HEK293 (cell line): ENCODE results near the gene CST9.

ENCODE experiments used
- SETDB1 ChIP-seq: IDR thresholded peaks from one replicate; pipeline ENCODE4 v1.6.1; 2017; ENCODE audit warnings: mild to moderate bottlenecking, low read length, moderate library complexity, mixed read lengths; ENCODE audit not compliant: insufficient read length
- ZNF140 ChIP-seq: fragments of 450-650 bp; formaldehyde crosslinking; IDR thresholded peaks from 2 replicates; pipeline ENCODE4 v1.5.1; 2016; ENCODE audit warnings: missing biosample characterization, missing genetic modification characterization
- ZNF146 ChIP-seq: fragments of 450-650 bp; formaldehyde crosslinking; IDR thresholded peaks from 2 replicates; pipeline ENCODE4 v1.5.1; 2016; ENCODE audit warnings: missing biosample characterization, missing genetic modification characterization
- ZNF266 ChIP-seq: fragments of 450-650 bp; formaldehyde crosslinking; IDR thresholded peaks from 2 replicates; pipeline ENCODE4 v1.5.1; 2016; ENCODE audit warnings: missing biosample characterization, missing genetic modification characterization, low read depth
- ZNF404 ChIP-seq: fragments of 450-650 bp; formaldehyde crosslinking; IDR thresholded peaks from 2 replicates; pipeline ENCODE4 v1.5.1; 2017; ENCODE audit warnings: missing biosample characterization, missing genetic modification characterization
- ZNF48 ChIP-seq: fragments of 450-650 bp; formaldehyde crosslinking; IDR thresholded peaks from 2 replicates; pipeline ENCODE4 v1.5.1; 2016; ENCODE audit warnings: missing biosample characterization, missing genetic modification characterization
- ZNF660 ChIP-seq: fragments of 450-650 bp; IDR thresholded peaks from 2 replicates; pipeline ENCODE4 v1.5.1; 2018; ENCODE audit warnings: missing biosample characterization, mild to moderate bottlenecking, missing genetic modification characterization
- TF ChIP-seq, protein P1 (sequence below): fragments of 450-650 bp; formaldehyde crosslinking; IDR thresholded peaks from 2 replicates; pipeline ENCODE4 v1.5.1; 2016; ENCODE audit warnings: missing biosample characterization, missing genetic modification characterization
- TF ChIP-seq, protein P2 (sequence below): fragments of 450-650 bp; formaldehyde crosslinking; IDR thresholded peaks from 2 replicates; pipeline ENCODE4 v1.5.1; 2016; ENCODE audit warnings: missing biosample characterization, missing genetic modification characterization
- TF ChIP-seq, protein P3 (sequence below): fragments of 450-650 bp; IDR thresholded peaks from 2 replicates; pipeline ENCODE4 v1.5.1; 2018; ENCODE audit warnings: missing biosample characterization, mild to moderate bottlenecking, missing genetic modification characterization
- TF ChIP-seq, protein P4 (sequence below): fragments of 450-650 bp; formaldehyde crosslinking; IDR thresholded peaks from 2 replicates; pipeline ENCODE4 v1.5.1; 2016; ENCODE audit warnings: missing biosample characterization, missing genetic modification characterization

DNA sequence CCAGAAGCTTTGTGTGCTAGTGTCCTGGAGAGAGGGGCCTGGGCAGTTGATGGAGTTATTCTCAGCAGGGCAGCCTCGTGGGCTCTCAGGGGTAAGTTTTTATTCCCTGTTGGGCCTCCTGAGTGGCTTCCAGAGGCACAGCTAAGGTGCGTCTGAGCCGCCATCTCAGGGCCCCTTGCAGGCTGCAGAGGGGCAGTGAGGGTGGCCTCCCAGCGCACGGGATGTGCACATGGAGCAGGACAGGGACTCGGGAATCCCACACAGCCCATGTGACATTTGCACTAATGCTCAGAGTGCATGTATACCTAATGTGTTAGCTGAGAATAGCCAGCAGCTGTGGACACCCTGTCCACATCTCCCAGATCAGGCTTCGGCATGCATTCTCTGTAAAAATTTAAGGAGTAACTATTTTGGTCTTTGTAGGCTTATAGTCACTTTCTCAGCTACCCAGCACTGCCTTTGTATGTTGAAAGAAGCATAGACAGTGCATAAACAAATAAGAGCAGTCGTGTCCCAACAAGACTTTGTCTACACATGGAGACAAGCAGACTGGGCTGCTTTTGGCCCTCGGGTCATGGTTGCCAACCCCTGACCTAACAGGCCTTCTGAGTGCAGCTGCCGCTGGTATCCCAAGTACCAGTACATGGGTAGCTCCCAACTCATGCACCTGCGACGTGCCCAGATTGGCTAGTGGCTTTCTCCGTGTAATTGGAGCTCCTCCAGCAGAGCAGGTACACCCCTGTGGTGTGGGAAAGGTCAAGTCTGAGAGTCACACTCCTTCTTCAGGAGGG lies 18.8 kb downstream of the CST9 start:
- TF ChIP-seq, protein P1, sequence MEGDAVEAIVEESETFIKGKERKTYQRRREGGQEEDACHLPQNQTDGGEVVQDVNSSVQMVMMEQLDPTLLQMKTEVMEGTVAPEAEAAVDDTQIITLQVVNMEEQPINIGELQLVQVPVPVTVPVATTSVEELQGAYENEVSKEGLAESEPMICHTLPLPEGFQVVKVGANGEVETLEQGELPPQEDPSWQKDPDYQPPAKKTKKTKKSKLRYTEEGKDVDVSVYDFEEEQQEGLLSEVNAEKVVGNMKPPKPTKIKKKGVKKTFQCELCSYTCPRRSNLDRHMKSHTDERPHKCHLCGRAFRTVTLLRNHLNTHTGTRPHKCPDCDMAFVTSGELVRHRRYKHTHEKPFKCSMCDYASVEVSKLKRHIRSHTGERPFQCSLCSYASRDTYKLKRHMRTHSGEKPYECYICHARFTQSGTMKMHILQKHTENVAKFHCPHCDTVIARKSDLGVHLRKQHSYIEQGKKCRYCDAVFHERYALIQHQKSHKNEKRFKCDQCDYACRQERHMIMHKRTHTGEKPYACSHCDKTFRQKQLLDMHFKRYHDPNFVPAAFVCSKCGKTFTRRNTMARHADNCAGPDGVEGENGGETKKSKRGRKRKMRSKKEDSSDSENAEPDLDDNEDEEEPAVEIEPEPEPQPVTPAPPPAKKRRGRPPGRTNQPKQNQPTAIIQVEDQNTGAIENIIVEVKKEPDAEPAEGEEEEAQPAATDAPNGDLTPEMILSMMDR (tag by site-specific recombination) = no peak
- TF ChIP-seq, protein P2, sequence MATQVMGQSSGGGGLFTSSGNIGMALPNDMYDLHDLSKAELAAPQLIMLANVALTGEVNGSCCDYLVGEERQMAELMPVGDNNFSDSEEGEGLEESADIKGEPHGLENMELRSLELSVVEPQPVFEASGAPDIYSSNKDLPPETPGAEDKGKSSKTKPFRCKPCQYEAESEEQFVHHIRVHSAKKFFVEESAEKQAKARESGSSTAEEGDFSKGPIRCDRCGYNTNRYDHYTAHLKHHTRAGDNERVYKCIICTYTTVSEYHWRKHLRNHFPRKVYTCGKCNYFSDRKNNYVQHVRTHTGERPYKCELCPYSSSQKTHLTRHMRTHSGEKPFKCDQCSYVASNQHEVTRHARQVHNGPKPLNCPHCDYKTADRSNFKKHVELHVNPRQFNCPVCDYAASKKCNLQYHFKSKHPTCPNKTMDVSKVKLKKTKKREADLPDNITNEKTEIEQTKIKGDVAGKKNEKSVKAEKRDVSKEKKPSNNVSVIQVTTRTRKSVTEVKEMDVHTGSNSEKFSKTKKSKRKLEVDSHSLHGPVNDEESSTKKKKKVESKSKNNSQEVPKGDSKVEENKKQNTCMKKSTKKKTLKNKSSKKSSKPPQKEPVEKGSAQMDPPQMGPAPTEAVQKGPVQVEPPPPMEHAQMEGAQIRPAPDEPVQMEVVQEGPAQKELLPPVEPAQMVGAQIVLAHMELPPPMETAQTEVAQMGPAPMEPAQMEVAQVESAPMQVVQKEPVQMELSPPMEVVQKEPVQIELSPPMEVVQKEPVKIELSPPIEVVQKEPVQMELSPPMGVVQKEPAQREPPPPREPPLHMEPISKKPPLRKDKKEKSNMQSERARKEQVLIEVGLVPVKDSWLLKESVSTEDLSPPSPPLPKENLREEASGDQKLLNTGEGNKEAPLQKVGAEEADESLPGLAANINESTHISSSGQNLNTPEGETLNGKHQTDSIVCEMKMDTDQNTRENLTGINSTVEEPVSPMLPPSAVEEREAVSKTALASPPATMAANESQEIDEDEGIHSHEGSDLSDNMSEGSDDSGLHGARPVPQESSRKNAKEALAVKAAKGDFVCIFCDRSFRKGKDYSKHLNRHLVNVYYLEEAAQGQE = no peak
- TF ChIP-seq, protein P3, sequence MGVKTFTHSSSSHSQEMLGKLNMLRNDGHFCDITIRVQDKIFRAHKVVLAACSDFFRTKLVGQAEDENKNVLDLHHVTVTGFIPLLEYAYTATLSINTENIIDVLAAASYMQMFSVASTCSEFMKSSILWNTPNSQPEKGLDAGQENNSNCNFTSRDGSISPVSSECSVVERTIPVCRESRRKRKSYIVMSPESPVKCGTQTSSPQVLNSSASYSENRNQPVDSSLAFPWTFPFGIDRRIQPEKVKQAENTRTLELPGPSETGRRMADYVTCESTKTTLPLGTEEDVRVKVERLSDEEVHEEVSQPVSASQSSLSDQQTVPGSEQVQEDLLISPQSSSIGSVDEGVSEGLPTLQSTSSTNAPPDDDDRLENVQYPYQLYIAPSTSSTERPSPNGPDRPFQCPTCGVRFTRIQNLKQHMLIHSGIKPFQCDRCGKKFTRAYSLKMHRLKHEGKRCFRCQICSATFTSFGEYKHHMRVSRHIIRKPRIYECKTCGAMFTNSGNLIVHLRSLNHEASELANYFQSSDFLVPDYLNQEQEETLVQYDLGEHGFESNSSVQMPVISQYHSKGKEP (tag by site-specific recombination) = no peak
- no peak for TF ChIP-seq SETDB1
- TF ChIP-seq ZNF140 = no peak
- TF ChIP-seq ZNF146 (tag by site-specific recombination) = no peak
- no peak for TF ChIP-seq ZNF266 (tag by site-specific recombination)
- TF ChIP-seq ZNF404 (tag by site-specific recombination) = no peak
- TF ChIP-seq ZNF48 (tag by site-specific recombination) = no peak
- TF ChIP-seq ZNF660 = no peak
- TF ChIP-seq, protein P4, sequence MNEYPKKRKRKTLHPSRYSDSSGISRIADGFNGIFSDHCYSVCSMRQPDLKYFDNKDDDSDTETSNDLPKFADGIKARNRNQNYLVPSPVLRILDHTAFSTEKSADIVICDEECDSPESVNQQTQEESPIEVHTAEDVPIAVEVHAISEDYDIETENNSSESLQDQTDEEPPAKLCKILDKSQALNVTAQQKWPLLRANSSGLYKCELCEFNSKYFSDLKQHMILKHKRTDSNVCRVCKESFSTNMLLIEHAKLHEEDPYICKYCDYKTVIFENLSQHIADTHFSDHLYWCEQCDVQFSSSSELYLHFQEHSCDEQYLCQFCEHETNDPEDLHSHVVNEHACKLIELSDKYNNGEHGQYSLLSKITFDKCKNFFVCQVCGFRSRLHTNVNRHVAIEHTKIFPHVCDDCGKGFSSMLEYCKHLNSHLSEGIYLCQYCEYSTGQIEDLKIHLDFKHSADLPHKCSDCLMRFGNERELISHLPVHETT = no peak
